GM20431 (cell line): ENCODE results near the gene GEMIN2.
"Not testable (repeated sequence)": the region's sequence is repeated elsewhere in the genome, so short reads cannot be mapped to it uniquely, and the experiment has no call there.

Experiments
- in situ Hi-C: fragments of 300-500 bp; cut with MseI, MboI; formaldehyde crosslinking; loops from one replicate; pipeline ENCODE4 v1.15.0; 2020; ENCODE audit warnings: low sequenced_read_pairs; ENCODE audit not compliant: unreplicated experiment

Gene GEMIN2

GRCh38 chr14:39175445-39176262 is 61.5 kb downstream of the GEMIN2 start:
- in situ Hi-C loops: no loop called here

- in situ Hi-C loops: no loop called here
These were observed 62.4 kb downstream of the GEMIN2 start for GRCh38 chr14:39176263-39177167.

- in situ Hi-C loops: no loop called here
These were observed 63.0 kb downstream of the GEMIN2 start for GRCh38 chr14:39177168-39177545.

- in situ Hi-C loops: no loop called here
These were observed 64.9 kb downstream of the GEMIN2 start for GRCh38 chr14:39179042-39179441.

GRCh38 chr14:39180553-39180952 is 66.4 kb downstream of the GEMIN2 start:
- in situ Hi-C loops: no loop called here

- in situ Hi-C loops: no loop called here
These were observed 67.0 kb downstream of the GEMIN2 start for GRCh38 chr14:39181026-39181692.

GRCh38 chr14:39181693-39182047 is 67.5 kb downstream of the GEMIN2 start:
- in situ Hi-C loops: no loop called here

- in situ Hi-C loops: no loop called here
These were observed 68.9 kb downstream of the GEMIN2 start for GRCh38 chr14:39182770-39183684.

- in situ Hi-C loops: not testable (repeated sequence)
These were observed 69.5 kb downstream of the GEMIN2 start for GRCh38 chr14:39183685-39184003.

- in situ Hi-C loops: no loop called here
These were observed 70.6 kb downstream of the GEMIN2 start for GRCh38 chr14:39184628-39185255.

GRCh38 chr14:39185256-39186049 is 71.3 kb downstream of the GEMIN2 start:
- in situ Hi-C loops: no loop called here
